T-helper 1 cell treated with Interleukin-12 subunit alpha and Interleukin-12 subunit beta and Interleukin-4 antibody, amounts not matched to agents 30 μg/mL and 1 μg/mL, for 36 hours (primary cell): ENCODE measurements around the gene PRRC2B.

Experiments used
- H3K27ac Mint-ChIP-seq: one replicate; pipeline ENCODE4 v1.8.0; 2021; ENCODE audit warnings: mild to moderate bottlenecking, mixed read lengths
- H3K27me3 Mint-ChIP-seq: one replicate; pipeline ENCODE4 v1.8.0; 2021; ENCODE audit warnings: low read depth, mixed read lengths
- H3K36me3 Mint-ChIP-seq: one replicate; pipeline ENCODE4 v1.8.0; 2021; ENCODE audit warnings: low read depth, mixed read lengths
- H3K4me1 Mint-ChIP-seq: one replicate; pipeline ENCODE4 v1.8.0; 2021; ENCODE audit warnings: low read depth, mixed read lengths
- H3K4me3 Mint-ChIP-seq: one replicate; pipeline ENCODE4 v1.8.0; 2021; ENCODE audit warnings: mild to moderate bottlenecking, moderate library complexity, mixed read lengths
- H3K9me3 Mint-ChIP-seq: one replicate; pipeline ENCODE4 v1.8.0; 2021; ENCODE audit warnings: mixed read lengths

PRRC2B gene

GRCh38 chr9:131429121-131430012 lies 35.5 kb downstream of the PRRC2B start:
- Mint-ChIP-seq H3K27ac (peak overlapping the region; percentile 5), H3K36me3 (peaks cover 25% of the 10 kb centered on the region), H3K4me3 (no peak overlapping the region), H3K4me1 (peaks cover 28% of the 10 kb centered on the region), H3K9me3 (no peaks in the 10 kb centered on the region), H3K27me3 (no peaks in the 10 kb centered on the region)

DNA sequence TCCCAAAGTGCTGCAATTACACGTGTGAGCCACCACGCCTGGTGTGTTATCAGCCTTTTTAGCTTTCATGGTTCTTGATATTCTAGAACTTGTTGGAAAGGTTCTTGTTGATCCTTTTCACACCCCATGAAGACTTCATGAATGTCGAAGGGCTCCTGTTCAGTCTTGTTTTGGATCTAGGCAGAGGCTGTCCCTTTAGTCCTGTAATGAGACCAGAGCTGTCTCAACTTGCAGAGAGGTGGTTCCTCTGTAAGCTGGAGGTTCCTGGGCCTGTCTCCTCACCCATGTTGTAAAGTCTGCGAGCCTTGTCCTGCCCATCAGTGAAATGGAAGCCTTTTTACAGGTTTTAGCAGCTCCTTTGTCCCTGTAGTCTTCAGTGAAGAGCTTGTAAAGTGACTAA lies 38.2 kb downstream of the PRRC2B start:
- no peaks in the 10 kb centered on the region for H3K9me3 Mint-ChIP-seq

GRCh38 chr9:131432597-131433301 lies 38.9 kb downstream of the PRRC2B start:
- peaks cover 28% of the 10 kb centered on the region for H3K36me3 Mint-ChIP-seq
- H3K4me1 Mint-ChIP-seq = peaks cover 17% of the 10 kb centered on the region
- H3K4me3 Mint-ChIP-seq = no peak overlapping the region
- H3K27ac Mint-ChIP-seq = no peak overlapping the region
- H3K27me3 Mint-ChIP-seq = no peaks in the 10 kb centered on the region
- H3K9me3 Mint-ChIP-seq = no peaks in the 10 kb centered on the region

More for the DNA sequence above, 38.2 kb downstream of the PRRC2B start:
- no peaks in the 10 kb centered on the region for H3K27me3 Mint-ChIP-seq
- no peak overlapping the region for H3K4me3 Mint-ChIP-seq
- H3K4me1 Mint-ChIP-seq = peaks cover 20% of the 10 kb centered on the region
- no peak overlapping the region for H3K27ac Mint-ChIP-seq
- H3K36me3 Mint-ChIP-seq = peaks cover 27% of the 10 kb centered on the region

DNA sequence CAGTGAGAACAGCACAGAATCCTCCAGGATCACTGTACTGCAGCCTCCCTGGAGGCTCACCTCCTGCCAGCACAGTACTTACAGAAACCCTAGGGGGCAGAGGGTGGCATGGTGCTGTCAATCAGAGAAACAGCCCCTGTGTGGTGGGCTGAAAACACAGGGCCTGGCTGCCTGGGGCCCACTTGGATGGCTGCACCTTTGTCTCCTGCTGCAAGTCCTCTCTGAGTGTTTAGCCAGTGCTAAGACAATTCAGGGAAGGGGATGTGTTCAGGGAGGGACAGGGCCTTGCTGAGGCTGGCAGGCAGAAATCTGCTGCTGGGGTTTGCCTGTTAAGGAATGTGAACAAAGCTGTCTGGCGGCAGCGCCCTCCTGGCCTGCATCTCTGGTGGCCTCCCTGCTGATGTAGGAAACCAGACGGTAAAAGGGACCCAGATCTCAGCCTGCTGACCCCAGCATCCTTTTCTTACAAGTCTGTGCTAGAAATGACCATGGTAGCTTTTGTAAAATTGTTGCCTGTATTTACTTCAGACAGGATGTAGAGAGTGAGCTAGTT lies 39.5 kb downstream of the PRRC2B start:
- Mint-ChIP-seq H3K36me3 (peaks cover 31% of the 10 kb centered on the region), H3K9me3 (no peaks in the 10 kb centered on the region), H3K4me1 (peaks cover 17% of the 10 kb centered on the region), H3K4me3 (no peak overlapping the region), H3K27me3 (no peaks in the 10 kb centered on the region), H3K27ac (no peak overlapping the region)

- no peaks in the 10 kb centered on the region for H3K27me3 Mint-ChIP-seq
- H3K27ac Mint-ChIP-seq = no peak overlapping the region
- peaks cover 18% of the 10 kb centered on the region for H3K4me1 Mint-ChIP-seq
- H3K4me3 Mint-ChIP-seq = no peak overlapping the region
- peaks cover 43% of the 10 kb centered on the region for H3K36me3 Mint-ChIP-seq
- H3K9me3 Mint-ChIP-seq = no peaks in the 10 kb centered on the region
These were observed 40.8 kb downstream of the PRRC2B start for GRCh38 chr9:131434673-131435072.

- Mint-ChIP-seq H3K36me3 (peaks cover 47% of the 10 kb centered on the region), H3K27me3 (no peaks in the 10 kb centered on the region), H3K9me3 (no peaks in the 10 kb centered on the region)
These were observed 42.5 kb downstream of the PRRC2B start for GRCh38 chr9:131436376-131436775.

GRCh38 chr9:131436865-131437271 lies 43.0 kb downstream of the PRRC2B start:
- Mint-ChIP-seq H3K9me3 (no peaks in the 10 kb centered on the region), H3K27ac (no peak overlapping the region), H3K4me3 (no peak overlapping the region), H3K36me3 (peaks cover 47% of the 10 kb centered on the region), H3K27me3 (no peaks in the 10 kb centered on the region), H3K4me1 (peaks cover 16% of the 10 kb centered on the region)

More at GRCh38 chr9:131436376-131436775, 42.5 kb downstream of the PRRC2B start:
- Mint-ChIP-seq H3K4me1 (peaks cover 16% of the 10 kb centered on the region), H3K4me3 (no peak overlapping the region), H3K27ac (no peak overlapping the region)

DNA sequence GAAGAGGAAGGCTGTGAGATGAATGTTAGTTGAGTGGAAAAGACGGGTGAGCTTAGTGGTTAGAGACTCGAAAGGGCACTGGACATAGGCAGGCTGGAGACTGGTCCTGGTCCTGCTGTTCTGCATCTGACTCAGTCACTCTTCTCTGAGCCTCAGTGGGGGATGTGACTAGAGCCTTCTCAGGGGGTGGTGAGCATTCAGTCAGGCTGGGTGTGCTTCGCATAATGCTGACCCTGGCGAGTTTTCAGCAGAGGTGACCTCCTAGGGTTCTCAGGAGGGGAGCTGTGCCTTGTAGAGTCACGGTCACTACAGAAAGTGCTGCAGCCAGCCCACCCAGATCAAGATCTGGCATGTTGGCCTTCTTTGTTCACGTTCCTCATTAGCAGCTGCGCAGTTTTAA lies 44.3 kb downstream of the PRRC2B start:
- no peaks in the 10 kb centered on the region for H3K27me3 Mint-ChIP-seq
- peaks cover 45% of the 10 kb centered on the region for H3K36me3 Mint-ChIP-seq
- H3K9me3 Mint-ChIP-seq = no peaks in the 10 kb centered on the region
- no peak overlapping the region for H3K4me3 Mint-ChIP-seq
- peaks cover 9% of the 10 kb centered on the region for H3K4me1 Mint-ChIP-seq
- H3K27ac Mint-ChIP-seq = no peak overlapping the region

GRCh38 chr9:131439224-131439623 lies 45.3 kb downstream of the PRRC2B start:
- H3K36me3 Mint-ChIP-seq = peaks cover 44% of the 10 kb centered on the region

DNA sequence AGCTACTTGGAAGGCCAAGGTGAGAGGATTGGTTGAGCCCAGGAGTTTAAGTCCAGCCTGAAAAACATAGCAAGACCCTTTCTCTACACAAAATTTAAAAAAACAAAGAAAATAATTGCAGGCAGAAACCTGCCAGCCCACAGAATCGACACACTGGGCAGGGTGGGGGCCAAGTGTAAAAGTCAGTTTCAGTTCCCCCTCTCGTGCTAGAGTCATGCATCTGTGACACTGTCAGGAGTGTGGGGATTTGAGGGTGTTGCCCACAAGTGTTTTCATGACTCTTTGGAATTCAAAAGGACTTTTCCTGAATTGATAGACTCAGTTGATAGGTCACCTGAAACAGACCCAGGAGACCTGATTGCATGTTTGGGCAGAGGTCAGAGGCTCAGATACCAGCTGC lies 47.6 kb downstream of the PRRC2B start:
- peaks cover 9% of the 10 kb centered on the region for H3K4me1 Mint-ChIP-seq
- H3K27ac Mint-ChIP-seq = no peak overlapping the region
- H3K36me3 Mint-ChIP-seq = peaks cover 48% of the 10 kb centered on the region
- no peak overlapping the region for H3K4me3 Mint-ChIP-seq
- H3K27me3 Mint-ChIP-seq = no peaks in the 10 kb centered on the region
- H3K9me3 Mint-ChIP-seq = no peaks in the 10 kb centered on the region

More at GRCh38 chr9:131439224-131439623, 45.3 kb downstream of the PRRC2B start:
- Mint-ChIP-seq H3K4me3 (no peak overlapping the region), H3K4me1 (peaks cover 9% of the 10 kb centered on the region), H3K27me3 (no peaks in the 10 kb centered on the region), H3K27ac (no peak overlapping the region), H3K9me3 (no peaks in the 10 kb centered on the region)

- Mint-ChIP-seq H3K36me3 (peaks cover 54% of the 10 kb centered on the region), H3K27me3 (no peaks in the 10 kb centered on the region), H3K4me1 (peaks cover 9% of the 10 kb centered on the region), H3K9me3 (no peaks in the 10 kb centered on the region), H3K27ac (no peak overlapping the region), H3K4me3 (no peak overlapping the region)
These were observed 48.5 kb downstream of the PRRC2B start for GRCh38 chr9:131442351-131442750.

GRCh38 chr9:131443648-131444047 lies 49.8 kb downstream of the PRRC2B start:
- no peak overlapping the region for H3K27ac Mint-ChIP-seq
- H3K4me3 Mint-ChIP-seq = no peak overlapping the region
- H3K27me3 Mint-ChIP-seq = no peaks in the 10 kb centered on the region
- peaks cover 9% of the 10 kb centered on the region for H3K4me1 Mint-ChIP-seq
- peaks cover 51% of the 10 kb centered on the region for H3K36me3 Mint-ChIP-seq
- no peaks in the 10 kb centered on the region for H3K9me3 Mint-ChIP-seq

GRCh38 chr9:131446276-131446675 lies 52.4 kb downstream of the PRRC2B start:
- peaks cover 49% of the 10 kb centered on the region for H3K36me3 Mint-ChIP-seq
- peaks cover 3% of the 10 kb centered on the region for H3K4me1 Mint-ChIP-seq
- no peaks in the 10 kb centered on the region for H3K9me3 Mint-ChIP-seq
- H3K27me3 Mint-ChIP-seq = no peaks in the 10 kb centered on the region
- H3K4me3 Mint-ChIP-seq = no peak overlapping the region
- no peak overlapping the region for H3K27ac Mint-ChIP-seq

DNA sequence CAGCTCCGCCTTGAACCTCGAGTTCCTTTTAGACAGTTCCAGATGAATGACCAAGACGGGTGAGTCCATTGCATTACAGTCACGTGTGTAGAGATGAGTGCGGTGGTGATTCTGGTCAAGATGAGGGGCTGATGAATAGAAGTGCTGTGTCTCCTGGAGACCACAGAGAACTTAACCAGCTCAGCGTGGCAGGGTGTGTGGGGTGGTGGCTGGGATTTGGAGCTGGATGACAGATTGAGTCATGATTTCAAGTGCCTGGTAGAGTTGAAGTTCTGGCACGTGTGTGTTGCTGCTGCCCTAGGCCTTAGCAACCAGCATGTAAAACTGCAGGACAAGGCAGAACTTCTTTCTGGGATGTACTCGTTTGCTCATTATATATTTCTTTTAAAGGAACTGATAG lies 53.3 kb downstream of the PRRC2B start:
- H3K36me3 Mint-ChIP-seq = peaks cover 56% of the 10 kb centered on the region
- H3K4me1 Mint-ChIP-seq = peaks cover 6% of the 10 kb centered on the region
- H3K9me3 Mint-ChIP-seq = no peaks in the 10 kb centered on the region
- no peaks in the 10 kb centered on the region for H3K27me3 Mint-ChIP-seq
- H3K4me3 Mint-ChIP-seq = no peak overlapping the region
- H3K27ac Mint-ChIP-seq = no peak overlapping the region

DNA sequence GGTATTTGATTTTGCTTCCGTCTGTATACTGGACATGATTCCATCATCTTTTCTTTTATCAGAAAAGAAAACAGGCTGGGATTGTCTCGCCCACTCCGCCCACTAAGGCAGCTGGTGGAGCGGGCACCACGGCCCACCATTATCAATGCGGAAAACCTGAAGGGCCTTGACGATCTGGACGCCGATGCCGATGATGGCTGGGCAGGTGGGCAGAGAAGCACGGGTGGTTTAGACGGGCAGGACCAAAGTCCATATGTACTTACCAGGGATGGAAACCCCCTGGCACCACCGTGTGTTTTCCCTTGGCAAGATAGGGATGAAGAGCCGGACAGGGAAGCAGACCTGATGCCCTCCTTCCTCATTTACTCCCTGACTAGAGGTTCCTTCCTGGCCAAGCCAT lies 53.7 kb downstream of the PRRC2B start:
- Mint-ChIP-seq H3K4me3 (no peak overlapping the region), H3K36me3 (peaks cover 57% of the 10 kb centered on the region), H3K9me3 (no peaks in the 10 kb centered on the region), H3K4me1 (peaks cover 6% of the 10 kb centered on the region), H3K27me3 (no peaks in the 10 kb centered on the region), H3K27ac (peak overlapping the region; percentile 49)
